ENCODE data around the gene CDK17.
A peak's percentile ranks its signal among the peaks of the same experiment; 100 is the strongest.

The CDK17 gene

DNA sequence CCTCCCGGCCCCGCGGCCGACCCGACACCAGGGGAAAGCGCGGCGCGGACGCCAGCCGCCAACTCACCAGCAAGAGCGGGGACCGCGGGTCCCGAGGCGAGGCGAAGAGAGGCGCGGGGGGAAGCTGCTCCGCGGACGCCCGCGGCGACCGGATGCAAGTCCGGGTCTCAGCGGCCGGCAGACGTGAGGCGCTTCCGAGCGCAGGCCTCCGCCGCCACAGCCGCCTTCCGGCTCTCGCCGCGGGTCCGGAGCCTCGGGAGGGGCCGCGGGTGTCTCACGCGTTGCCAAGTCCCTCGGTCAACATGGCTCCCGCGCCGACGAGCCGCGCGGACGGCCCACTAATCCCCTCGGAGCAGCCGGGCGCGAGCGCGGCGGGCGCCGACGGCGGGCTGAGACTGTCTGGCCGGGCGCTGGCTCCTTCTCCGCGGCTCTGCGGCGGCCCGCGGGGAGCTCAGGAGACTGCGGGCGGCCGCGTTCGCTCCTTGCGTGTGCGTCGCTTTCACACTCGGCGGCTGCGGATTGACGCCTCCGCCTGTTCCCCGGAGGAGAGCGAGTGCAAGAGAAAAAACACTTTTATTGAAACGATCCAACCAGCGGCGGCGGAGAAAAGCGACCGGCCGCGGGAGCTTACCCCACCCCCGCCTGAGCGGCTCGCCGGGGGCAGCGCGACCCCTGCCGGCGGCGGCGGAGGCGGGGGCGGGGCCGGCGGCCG, at the start of gene CDK17:
CDK17 (minus strand) TSS at position 521 of the 712 bp plus-strand sequence. CDS start 65,603 bp downstream, outside the sequence.
- Histone ChIP-seq H3K4me1 (ENCODE audit: insufficient read depth, insufficient read length) (no peaks in the 10 kb centered on the region), H3K9ac (ENCODE audit: insufficient read length, low read depth) (peak within 1 kb of the TSS; percentile 92), H3K27me3 (ENCODE audit: insufficient read depth, insufficient read length) (no peaks in the 10 kb centered on the region), H3K36me3 (ENCODE audit: insufficient read depth, insufficient read length, low read length) (no peaks in the 10 kb centered on the region), H3K4me3 (ENCODE audit: insufficient read length, low read depth) (peak within 1 kb of the TSS; percentile 72), H3K9me3 (ENCODE audit: insufficient read depth, low read length) (no peaks in the 10 kb centered on the region)
- peak; percentile 56 for DNase-seq (ENCODE audit: low read depth, low spot score)
- TF ChIP-seq ZNF274 (IDR thresholded peaks at IDR 0.05; ENCODE audit: low read depth, low read length) (no peak), SUZ12 (IDR thresholded peaks at IDR 0.05; ENCODE audit: extremely low read depth, insufficient read depth, insufficient read length) (no peak), YY1 (IDR thresholded peaks at IDR 0.05; ENCODE audit: insufficient read depth, insufficient read length) (no peak)

DNA sequence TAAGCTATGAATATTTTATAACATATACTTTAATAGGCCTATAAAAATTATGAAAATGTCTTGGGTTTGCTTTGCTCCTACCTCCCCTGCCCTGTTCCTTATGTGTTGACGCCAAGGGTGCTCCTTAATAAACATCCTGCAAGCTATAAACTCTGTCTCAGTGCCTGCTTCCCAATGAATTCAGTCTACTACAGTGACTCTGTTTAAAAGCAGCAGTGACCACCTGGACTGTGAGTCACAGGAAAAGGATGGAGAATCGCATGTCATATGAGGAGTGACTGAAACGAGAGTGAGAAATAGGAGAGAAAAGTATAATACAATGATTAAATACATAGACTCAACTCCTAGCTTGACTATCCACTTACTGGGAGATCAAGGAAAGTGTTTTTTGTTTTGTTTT, 48.1 kb upstream of the CDK17 start:
- DNase-seq (ENCODE audit: low read depth, low spot score): no peak
- Histone ChIP-seq H3K36me3 (ENCODE audit: insufficient read depth, insufficient read length, low read length) (no peaks in the 10 kb centered on the region), H3K9ac (ENCODE audit: insufficient read length, low read depth) (no peak overlapping the region), H3K4me1 (ENCODE audit: insufficient read depth, insufficient read length) (no peaks in the 10 kb centered on the region), H3K9me3 (ENCODE audit: insufficient read depth, low read length) (no peaks in the 10 kb centered on the region), H3K27me3 (ENCODE audit: insufficient read depth, insufficient read length) (no peaks in the 10 kb centered on the region), H3K4me3 (ENCODE audit: insufficient read length, low read depth) (no peak overlapping the region)
- no peak for TF ChIP-seq YY1 (IDR thresholded peaks at IDR 0.05; ENCODE audit: insufficient read depth, insufficient read length)
- no peak for TF ChIP-seq SUZ12 (IDR thresholded peaks at IDR 0.05; ENCODE audit: extremely low read depth, insufficient read depth, insufficient read length)

DNA sequence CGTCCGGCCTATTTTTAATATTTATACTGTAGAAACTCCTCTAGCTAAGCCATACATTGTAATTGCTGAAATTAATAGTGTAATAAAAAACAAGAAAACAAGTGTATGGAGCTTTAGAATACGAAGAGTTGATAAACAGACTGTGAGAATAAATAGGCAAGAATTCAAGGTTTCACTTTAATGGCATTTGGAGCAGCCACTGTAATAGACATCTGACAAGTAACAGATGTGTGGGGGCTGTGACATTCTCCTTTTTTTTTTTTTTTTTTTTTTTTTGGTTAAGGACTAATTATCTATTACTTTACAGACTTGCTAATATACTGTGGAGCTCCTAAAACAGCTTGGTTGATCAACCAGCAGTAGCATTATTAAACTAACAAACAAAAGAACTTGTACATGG, 47.0 kb upstream of the CDK17 start:
- no peaks in the 10 kb centered on the region for H3K27me3 ChIP-seq (ENCODE audit: insufficient read depth, insufficient read length)
- TF ChIP-seq SUZ12 (IDR thresholded peaks at IDR 0.05; ENCODE audit: extremely low read depth, insufficient read depth, insufficient read length) (no peak), ZNF274 (IDR thresholded peaks at IDR 0.05; ENCODE audit: low read depth, low read length) (no peak), YY1 (IDR thresholded peaks at IDR 0.05; ENCODE audit: insufficient read depth, insufficient read length) (no peak)
- H3K9ac ChIP-seq (ENCODE audit: insufficient read length, low read depth): no peak overlapping the region
- no peaks in the 10 kb centered on the region for H3K36me3 ChIP-seq (ENCODE audit: insufficient read depth, insufficient read length, low read length)
- H3K4me3 ChIP-seq (ENCODE audit: insufficient read length, low read depth): no peak overlapping the region
- no peaks in the 10 kb centered on the region for H3K9me3 ChIP-seq (ENCODE audit: insufficient read depth, low read length)
- no peak for DNase-seq (ENCODE audit: low read depth, low spot score)
- no peaks in the 10 kb centered on the region for H3K4me1 ChIP-seq (ENCODE audit: insufficient read depth, insufficient read length)

GRCh38 chr12:96445691-96446583, 45.7 kb upstream of the CDK17 start:
- Histone ChIP-seq H3K9me3 (ENCODE audit: insufficient read depth, low read length) (no peaks in the 10 kb centered on the region), H3K4me1 (ENCODE audit: insufficient read depth, insufficient read length) (no peaks in the 10 kb centered on the region), H3K27me3 (ENCODE audit: insufficient read depth, insufficient read length) (no peaks in the 10 kb centered on the region), H3K36me3 (ENCODE audit: insufficient read depth, insufficient read length, low read length) (no peaks in the 10 kb centered on the region), H3K4me3 (ENCODE audit: insufficient read length, low read depth) (no peak overlapping the region), H3K9ac (ENCODE audit: insufficient read length, low read depth) (no peak overlapping the region)
- DNase-seq (ENCODE audit: low read depth, low spot score): no peak
- no peak for TF ChIP-seq SUZ12 (IDR thresholded peaks at IDR 0.05; ENCODE audit: extremely low read depth, insufficient read depth, insufficient read length)
- TF ChIP-seq ZNF274 (IDR thresholded peaks at IDR 0.05; ENCODE audit: low read depth, low read length): no peak
- TF ChIP-seq YY1 (IDR thresholded peaks at IDR 0.05; ENCODE audit: insufficient read depth, insufficient read length): no peak

DNA sequence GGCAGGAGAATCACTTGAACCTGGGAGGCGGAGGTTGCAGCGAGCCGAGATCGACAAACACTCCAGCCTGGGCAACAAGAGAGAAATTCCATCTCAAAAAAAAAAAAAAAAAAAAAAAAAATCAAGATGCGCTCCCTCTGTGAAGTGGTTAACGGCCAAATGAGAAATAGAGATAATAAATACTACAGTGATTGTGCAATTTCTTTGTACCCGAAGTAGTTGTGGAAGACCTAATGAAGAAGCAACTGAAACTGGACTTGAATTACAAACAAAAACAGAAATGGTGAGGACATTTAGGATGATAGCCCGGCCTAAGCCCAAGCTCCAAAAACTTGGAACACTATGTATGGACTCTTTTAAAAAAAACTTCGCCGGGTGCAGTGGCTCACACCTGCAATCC, 44.2 kb upstream of the CDK17 start:
- Histone ChIP-seq H3K36me3 (ENCODE audit: insufficient read depth, insufficient read length, low read length) (no peaks in the 10 kb centered on the region), H3K9me3 (ENCODE audit: insufficient read depth, low read length) (no peaks in the 10 kb centered on the region), H3K27me3 (ENCODE audit: insufficient read depth, insufficient read length) (no peaks in the 10 kb centered on the region), H3K4me3 (ENCODE audit: insufficient read length, low read depth) (no peak overlapping the region), H3K9ac (ENCODE audit: insufficient read length, low read depth) (no peak overlapping the region), H3K4me1 (ENCODE audit: insufficient read depth, insufficient read length) (no peaks in the 10 kb centered on the region)
- TF ChIP-seq SUZ12 (IDR thresholded peaks at IDR 0.05; ENCODE audit: extremely low read depth, insufficient read depth, insufficient read length) (no peak), YY1 (IDR thresholded peaks at IDR 0.05; ENCODE audit: insufficient read depth, insufficient read length) (no peak), ZNF274 (IDR thresholded peaks at IDR 0.05; ENCODE audit: low read depth, low read length) (no peak)
- no peak for DNase-seq (ENCODE audit: low read depth, low spot score)

- Histone ChIP-seq H3K36me3 (ENCODE audit: insufficient read depth, insufficient read length, low read length) (no peaks in the 10 kb centered on the region), H3K27me3 (ENCODE audit: insufficient read depth, insufficient read length) (no peaks in the 10 kb centered on the region), H3K4me1 (ENCODE audit: insufficient read depth, insufficient read length) (no peaks in the 10 kb centered on the region), H3K9ac (ENCODE audit: insufficient read length, low read depth) (no peak overlapping the region), H3K9me3 (ENCODE audit: insufficient read depth, low read length) (no peaks in the 10 kb centered on the region), H3K4me3 (ENCODE audit: insufficient read length, low read depth) (no peak overlapping the region)
- no peak for DNase-seq (ENCODE audit: low read depth, low spot score)
- TF ChIP-seq SUZ12 (IDR thresholded peaks at IDR 0.05; ENCODE audit: extremely low read depth, insufficient read depth, insufficient read length) (no peak), ZNF274 (IDR thresholded peaks at IDR 0.05; ENCODE audit: low read depth, low read length) (no peak), YY1 (IDR thresholded peaks at IDR 0.05; ENCODE audit: insufficient read depth, insufficient read length) (no peak)
Measured at GRCh38 chr12:96442906-96443305, 42.7 kb upstream of the CDK17 start.

DNA sequence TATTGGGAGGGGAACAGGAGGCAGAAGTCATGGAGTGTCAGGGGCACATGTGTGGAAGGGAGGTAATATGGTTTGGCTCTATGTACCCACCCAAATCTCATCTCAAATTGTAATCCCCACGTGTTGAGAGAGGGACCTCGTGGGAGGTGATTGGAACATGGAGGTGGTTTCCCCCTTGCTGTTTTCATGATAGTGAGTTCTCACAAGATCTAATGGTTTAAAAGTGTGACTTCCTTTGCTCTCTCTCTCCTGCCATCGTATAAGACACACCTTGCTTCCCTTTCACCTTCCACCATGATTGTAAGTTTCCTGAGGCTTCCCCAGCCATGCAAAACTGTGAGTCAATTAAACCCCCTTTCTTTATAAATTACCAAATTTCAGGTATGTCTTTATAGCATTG, 41.6 kb upstream of the CDK17 start:
- no peak for TF ChIP-seq YY1 (IDR thresholded peaks at IDR 0.05; ENCODE audit: insufficient read depth, insufficient read length)
- TF ChIP-seq ZNF274 (IDR thresholded peaks at IDR 0.05; ENCODE audit: low read depth, low read length): no peak
- no peak for TF ChIP-seq SUZ12 (IDR thresholded peaks at IDR 0.05; ENCODE audit: extremely low read depth, insufficient read depth, insufficient read length)
- Histone ChIP-seq H3K9ac (ENCODE audit: insufficient read length, low read depth) (no peak overlapping the region), H3K9me3 (ENCODE audit: insufficient read depth, low read length) (no peaks in the 10 kb centered on the region), H3K4me1 (ENCODE audit: insufficient read depth, insufficient read length) (no peaks in the 10 kb centered on the region), H3K27me3 (ENCODE audit: insufficient read depth, insufficient read length) (no peaks in the 10 kb centered on the region), H3K4me3 (ENCODE audit: insufficient read length, low read depth) (no peak overlapping the region), H3K36me3 (ENCODE audit: insufficient read depth, insufficient read length, low read length) (no peaks in the 10 kb centered on the region)
- DNase-seq (ENCODE audit: low read depth, low spot score): no peak

Measured in NT2/D1 (cell line).